Natural killer cell treated with Interleukin-12 subunit alpha and Interleukin-12 subunit beta and Interleukin-15 and Interleukin-18, amount 100 ng/mL, for 72 hours (primary cell): ENCODE results near the gene SZT2. TPM values are rescaled to one million over a fixed set of nuclear protein-coding genes. Genes with fewer than 3 reads are reported as not detected.

ENCODE experiments used
- ATAC-seq, 2 donors: fragments of 150-1000 bp; cut with Tn5 transposase in 1 of 2; sonication (Bioruptor Pico), chemical (Tn5 transposase) in 1 of 2; 2 replicates each; pipeline ENCODE4 v1.10.0; 2021
- DNase-seq: peaks from one replicate; pipeline ENCODE4 v3.0.0; 2022; ENCODE audit warnings: low spot score
- H3K27ac Mint-ChIP-seq, 2 donors: 1 replicate in 1 of 2; 2 replicates in 1 of 2; pipeline ENCODE4 v1.8.0; 2022; ENCODE audit warnings: mixed read lengths in 2 of 2, mild to moderate bottlenecking in 1 of 2, moderate library complexity in 1 of 2
- H3K27me3 Mint-ChIP-seq, 2 donors: 1 replicate in 1 of 2; 2 replicates in 1 of 2; pipeline ENCODE4 v1.8.0; 2022; ENCODE audit warnings: mixed read lengths in 2 of 2
- H3K36me3 Mint-ChIP-seq: one replicate; pipeline ENCODE4 v1.8.0; 2022; ENCODE audit warnings: mixed read lengths
- H3K4me1 Mint-ChIP-seq, 2 donors: 1 replicate in 1 of 2; 2 replicates in 1 of 2; pipeline ENCODE4 v1.8.0; 2022; ENCODE audit warnings: low read depth in 2 of 2, mixed read lengths in 2 of 2, mild to moderate bottlenecking in 1 of 2
- H3K4me3 Mint-ChIP-seq: one replicate; pipeline ENCODE4 v1.8.0; 2022; ENCODE audit warnings: mixed read lengths
- H3K9me3 Mint-ChIP-seq: 2 replicates; pipeline ENCODE4 v1.8.0; 2022; ENCODE audit warnings: mixed read lengths
- total RNA-seq, 2 donors: library from RNA; stranded (reverse); gene quantifications; one replicate each; pipeline ENCODE4 v1.2.3, GENCODE V29; 2022

The SZT2 gene
- total RNA-seq, 2 donors from 2014 or later, result 73.3 to 119 TPM

DNA sequence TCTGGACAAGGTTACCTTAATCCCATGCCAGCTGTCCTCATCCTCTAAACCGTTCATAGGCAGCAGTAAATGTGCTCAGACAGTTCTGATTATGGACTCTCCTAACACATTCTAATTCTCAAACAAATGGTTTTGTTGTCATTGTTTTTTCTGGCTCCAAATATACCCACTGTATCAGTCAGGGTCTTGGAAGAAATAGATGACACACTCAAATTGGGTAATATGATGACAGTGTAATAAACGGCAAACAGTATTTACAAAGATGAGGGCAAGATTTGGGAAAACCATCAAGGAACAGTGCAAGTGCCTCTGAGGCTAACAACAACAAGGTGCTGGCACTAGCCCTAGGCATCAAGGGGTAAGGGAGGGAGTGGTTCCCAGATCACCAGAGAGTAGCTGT, 35.2 kb upstream of the SZT2 start:
- DNase-seq (no peak), ATAC-seq (no peak)
- Mint-ChIP-seq H3K27ac (no peak overlapping the region), H3K36me3 (no peaks in the 10 kb centered on the region), H3K27me3 (no peaks in the 10 kb centered on the region), H3K9me3 (no peaks in the 10 kb centered on the region), H3K4me1 (peaks cover 9 to 12% of the 10 kb centered on the region in 2 donors), H3K4me3 (no peak overlapping the region)

DNA sequence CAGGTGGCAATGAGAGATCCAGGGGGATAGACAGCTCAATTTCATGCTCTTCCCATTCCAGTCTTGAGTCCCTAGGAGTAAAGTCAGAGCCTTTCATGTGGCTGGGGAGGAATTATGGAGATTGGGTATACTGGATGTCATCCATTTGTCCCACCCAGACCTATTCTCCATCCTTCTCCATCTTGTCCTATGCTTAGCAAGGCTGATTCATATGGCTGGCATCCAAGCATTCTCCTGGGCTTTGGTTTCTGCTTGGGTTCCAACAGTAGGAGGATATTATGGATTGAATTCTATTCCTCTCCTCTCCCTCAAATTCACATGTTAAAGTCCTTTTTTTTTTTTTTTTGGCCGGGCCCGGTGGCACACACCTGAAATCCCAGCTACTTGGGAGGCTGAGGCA, 34.8 kb upstream of the SZT2 start:
- no peak for DNase-seq
- Mint-ChIP-seq H3K36me3 (no peaks in the 10 kb centered on the region), H3K4me1 (peaks cover 8 to 12% of the 10 kb centered on the region in 2 donors), H3K27ac (no peak overlapping the region), H3K4me3 (no peak overlapping the region), H3K9me3 (no peaks in the 10 kb centered on the region), H3K27me3 (no peaks in the 10 kb centered on the region)
- ATAC-seq, result no peak

DNA sequence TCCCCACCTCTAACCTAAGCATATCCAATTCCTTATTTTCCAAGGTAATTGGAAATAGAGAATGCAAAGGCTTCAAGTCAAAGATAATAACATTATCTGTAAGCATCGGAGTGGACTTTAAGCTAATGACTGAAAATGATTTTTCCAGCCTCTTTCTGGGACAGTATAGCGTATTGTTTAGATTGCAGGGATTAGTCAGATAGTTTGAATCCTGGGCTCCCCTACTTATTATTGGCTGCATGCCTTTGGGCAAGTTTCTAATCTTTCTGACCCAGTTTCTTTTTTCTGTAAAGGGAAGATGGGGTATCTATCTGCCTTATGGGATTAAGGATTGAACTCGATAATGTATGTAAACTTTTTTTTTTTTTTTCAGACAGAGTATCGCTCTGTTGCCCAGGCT, 32.4 kb upstream of the SZT2 start:
- peaks cover 25 to 33% of the 10 kb centered on the region in 2 donors for H3K4me1 Mint-ChIP-seq
- no peak overlapping the region for H3K27ac Mint-ChIP-seq
- no peaks in the 10 kb centered on the region for H3K27me3 Mint-ChIP-seq
- DNase-seq, result no peak
- no peak overlapping the region for H3K4me3 Mint-ChIP-seq
- H3K36me3 Mint-ChIP-seq, result peaks cover 11% of the 10 kb centered on the region
- no peak for ATAC-seq
- H3K9me3 Mint-ChIP-seq, result no peaks in the 10 kb centered on the region

DNA sequence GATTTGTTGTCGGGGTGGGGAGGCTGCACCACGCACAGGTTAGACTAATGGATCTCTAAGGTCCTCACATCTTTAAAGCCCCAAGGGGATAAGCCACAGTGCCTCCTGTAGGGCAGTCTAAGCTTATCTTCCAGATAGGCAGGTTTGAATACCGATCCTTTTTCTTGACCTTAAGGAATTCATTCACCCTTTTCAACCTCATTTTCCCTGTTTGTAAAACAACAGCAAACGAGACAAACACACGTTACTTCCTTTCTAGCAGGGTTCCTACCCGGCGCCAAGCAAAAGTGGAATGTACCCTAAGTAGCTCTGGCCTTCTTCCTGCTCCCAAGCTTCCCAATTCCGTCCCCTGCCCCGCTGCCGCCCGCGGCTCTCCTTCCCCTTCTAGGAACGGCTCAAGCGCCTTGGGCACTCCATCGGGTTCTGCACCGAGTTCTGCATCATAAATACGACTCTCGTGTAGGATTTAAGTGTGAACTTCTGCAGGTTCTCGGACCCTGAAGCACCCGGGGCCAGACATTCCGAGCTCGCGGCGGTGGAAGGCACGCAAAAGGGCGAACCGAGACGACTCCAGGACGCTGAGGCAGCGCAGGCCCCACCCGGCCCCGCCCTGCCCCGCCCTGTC, 31.5 kb upstream of the SZT2 start:
- H3K27me3 Mint-ChIP-seq, result no peaks in the 10 kb centered on the region
- H3K4me3 Mint-ChIP-seq, result peak overlapping the region; percentile 97
- peaks cover 28 to 38% of the 10 kb centered on the region in 2 donors for H3K4me1 Mint-ChIP-seq
- ATAC-seq (peak in 1 of 2 donors; percentile 0), DNase-seq (no peak)
- H3K27ac Mint-ChIP-seq, result peak overlapping the region; percentile 70 to 92
- no peaks in the 10 kb centered on the region for H3K9me3 Mint-ChIP-seq
- H3K36me3 Mint-ChIP-seq, result peaks cover 14% of the 10 kb centered on the region

DNA sequence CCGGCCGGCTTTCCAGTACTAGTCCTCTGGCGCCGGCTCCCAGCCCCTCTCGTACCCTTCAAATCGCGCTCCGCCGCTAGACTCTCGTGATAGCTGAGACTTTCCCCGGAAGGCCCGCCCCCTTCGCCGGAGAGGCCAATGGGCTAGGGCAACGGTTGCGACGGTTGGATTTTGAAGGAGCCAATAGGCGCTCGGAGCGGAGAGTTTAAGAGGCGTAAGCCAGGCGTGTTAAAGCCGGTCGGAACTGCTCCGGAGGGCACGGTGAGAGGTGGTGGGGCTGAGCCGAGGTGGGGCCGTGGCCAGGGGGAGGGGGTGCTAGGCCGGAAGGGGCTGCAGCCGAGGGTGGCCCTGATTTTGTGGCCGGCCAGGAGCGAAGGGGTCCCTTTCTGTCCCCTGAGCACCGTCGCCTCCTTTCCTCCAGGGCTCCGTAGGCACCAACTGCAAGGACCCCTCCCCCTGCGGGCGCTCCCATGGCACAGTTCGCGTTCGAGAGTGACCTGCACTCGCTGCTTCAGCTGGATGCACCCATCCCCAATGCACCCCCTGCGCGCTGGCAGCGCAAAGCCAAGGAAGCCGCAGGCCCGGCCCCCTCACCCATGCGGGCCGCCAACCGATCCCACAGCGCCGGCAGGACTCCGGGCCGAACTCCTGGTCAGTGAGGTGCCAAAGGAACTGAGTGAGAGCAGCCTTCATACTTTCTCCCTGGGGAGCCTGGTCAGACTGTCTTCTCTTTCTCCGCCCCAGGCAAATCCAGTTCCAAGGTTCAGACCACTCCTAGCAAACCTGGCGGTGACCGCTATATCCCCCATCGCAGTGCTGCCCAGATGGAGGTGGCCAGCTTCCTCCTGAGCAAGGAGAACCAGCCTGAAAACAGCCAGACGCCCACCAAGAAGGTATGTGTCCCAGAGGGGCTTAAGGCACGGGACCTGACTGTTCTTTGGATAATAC, 30.7 kb upstream of the SZT2 start, which contains the start of gene CDC20:
Gene CDC20 (plus strand): TSS at position 236 of the 948 bp plus-strand sequence. CDS start 235 bp downstream, at position 471.
- H3K4me1 Mint-ChIP-seq, result peaks cover 32 to 43% of the 10 kb centered on the region in 2 donors
- peak within 1 kb of the TSS; percentile 97 for H3K4me3 Mint-ChIP-seq
- H3K36me3 Mint-ChIP-seq, result peaks cover 18% of the 10 kb centered on the region
- ATAC-seq (peak; percentile 98 to 99), DNase-seq (peak; percentile 98)
- no peaks in the 10 kb centered on the region for H3K27me3 Mint-ChIP-seq
- H3K9me3 Mint-ChIP-seq, result no peaks in the 10 kb centered on the region
- peak within 1 kb of the TSS; percentile 70 to 92 for H3K27ac Mint-ChIP-seq

DNA sequence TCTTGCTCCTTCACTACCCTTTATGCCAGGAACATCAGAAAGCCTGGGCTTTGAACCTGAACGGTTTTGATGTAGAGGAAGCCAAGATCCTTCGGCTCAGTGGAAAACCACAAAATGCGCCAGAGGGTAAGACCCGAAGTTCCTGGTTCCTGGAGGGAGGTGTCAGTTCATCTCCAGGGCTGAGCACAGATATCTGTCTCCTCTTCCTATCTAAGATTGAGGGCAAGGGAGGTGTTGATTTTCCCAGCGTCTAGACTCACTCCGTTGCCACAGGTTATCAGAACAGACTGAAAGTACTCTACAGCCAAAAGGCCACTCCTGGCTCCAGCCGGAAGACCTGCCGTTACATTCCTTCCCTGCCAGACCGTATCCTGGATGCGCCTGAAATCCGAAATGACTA, 30.0 kb upstream of the SZT2 start:
- no peaks in the 10 kb centered on the region for H3K27me3 Mint-ChIP-seq
- H3K4me3 Mint-ChIP-seq, result peak overlapping the region; percentile 97
- no peaks in the 10 kb centered on the region for H3K9me3 Mint-ChIP-seq
- peaks cover 22% of the 10 kb centered on the region for H3K36me3 Mint-ChIP-seq
- peak overlapping the region; percentile 70 to 78 for H3K27ac Mint-ChIP-seq
- ATAC-seq, result no peak
- DNase-seq, result no peak
- peaks cover 37 to 50% of the 10 kb centered on the region in 2 donors for H3K4me1 Mint-ChIP-seq

DNA sequence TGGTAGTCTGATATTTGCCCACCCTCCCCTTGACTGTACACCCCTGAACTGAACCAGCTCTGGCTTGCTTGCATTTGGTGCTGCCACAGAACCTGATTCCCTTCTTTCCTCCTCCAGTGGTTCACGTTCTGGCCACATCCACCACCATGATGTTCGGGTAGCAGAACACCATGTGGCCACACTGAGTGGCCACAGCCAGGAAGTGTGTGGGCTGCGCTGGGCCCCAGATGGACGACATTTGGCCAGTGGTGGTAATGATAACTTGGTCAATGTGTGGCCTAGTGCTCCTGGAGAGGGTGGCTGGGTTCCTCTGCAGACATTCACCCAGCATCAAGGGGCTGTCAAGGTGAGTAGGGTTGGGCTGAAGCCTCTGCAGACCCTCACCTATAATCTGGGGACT, 29.1 kb upstream of the SZT2 start:
- ATAC-seq, result no peak
- Mint-ChIP-seq H3K4me1 (peaks cover 47 to 59% of the 10 kb centered on the region in 2 donors), H3K27me3 (no peaks in the 10 kb centered on the region)

DNA sequence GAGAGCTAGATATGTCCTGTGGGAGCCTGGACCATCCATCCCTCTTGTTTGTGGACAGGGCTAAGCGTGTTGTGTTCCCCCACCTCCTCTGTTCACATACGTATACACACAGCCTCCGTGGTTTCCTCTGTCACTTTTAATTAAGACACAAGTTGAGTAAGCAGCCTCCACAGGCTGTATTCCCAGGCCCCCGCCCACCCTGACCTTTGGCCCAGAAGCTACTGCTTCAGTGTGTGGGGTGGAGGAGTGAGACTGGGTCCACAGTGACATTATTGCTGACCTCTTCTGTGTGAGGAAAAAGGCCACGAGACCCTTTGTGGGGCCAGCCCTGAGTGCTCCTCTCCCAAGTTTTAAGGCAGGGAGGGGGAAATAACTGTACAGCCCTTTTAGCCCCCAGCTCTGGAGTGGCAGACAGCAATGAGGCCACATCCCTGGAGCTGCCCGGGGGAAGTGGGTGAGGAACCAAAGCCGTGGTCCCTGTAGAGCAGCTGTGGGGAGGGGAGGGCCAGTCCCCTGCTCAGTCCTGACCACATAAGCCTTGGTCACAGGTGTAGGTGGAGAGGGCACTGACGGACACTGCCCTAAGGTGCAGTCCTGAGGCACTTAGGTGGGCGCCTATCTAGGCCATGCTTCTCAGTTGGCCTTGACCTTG, 26.3 kb upstream of the SZT2 start:
- no peaks in the 10 kb centered on the region for H3K9me3 Mint-ChIP-seq
- H3K27ac Mint-ChIP-seq, result peak overlapping the region; percentile 76 to 84
- no peak overlapping the region for H3K4me3 Mint-ChIP-seq
- H3K27me3 Mint-ChIP-seq, result no peaks in the 10 kb centered on the region
- no peak for ATAC-seq
- DNase-seq, result no peak
- H3K4me1 Mint-ChIP-seq, result peaks cover 57 to 62% of the 10 kb centered on the region in 2 donors
- peaks cover 22% of the 10 kb centered on the region for H3K36me3 Mint-ChIP-seq

More for the DNA sequence above, 29.1 kb upstream of the SZT2 start:
- H3K36me3 Mint-ChIP-seq, result peaks cover 22% of the 10 kb centered on the region
- peak overlapping the region; percentile 15 to 70 for H3K27ac Mint-ChIP-seq
- H3K9me3 Mint-ChIP-seq, result no peaks in the 10 kb centered on the region
- H3K4me3 Mint-ChIP-seq, result peak overlapping the region; percentile 97
- DNase-seq, result no peak

DNA sequence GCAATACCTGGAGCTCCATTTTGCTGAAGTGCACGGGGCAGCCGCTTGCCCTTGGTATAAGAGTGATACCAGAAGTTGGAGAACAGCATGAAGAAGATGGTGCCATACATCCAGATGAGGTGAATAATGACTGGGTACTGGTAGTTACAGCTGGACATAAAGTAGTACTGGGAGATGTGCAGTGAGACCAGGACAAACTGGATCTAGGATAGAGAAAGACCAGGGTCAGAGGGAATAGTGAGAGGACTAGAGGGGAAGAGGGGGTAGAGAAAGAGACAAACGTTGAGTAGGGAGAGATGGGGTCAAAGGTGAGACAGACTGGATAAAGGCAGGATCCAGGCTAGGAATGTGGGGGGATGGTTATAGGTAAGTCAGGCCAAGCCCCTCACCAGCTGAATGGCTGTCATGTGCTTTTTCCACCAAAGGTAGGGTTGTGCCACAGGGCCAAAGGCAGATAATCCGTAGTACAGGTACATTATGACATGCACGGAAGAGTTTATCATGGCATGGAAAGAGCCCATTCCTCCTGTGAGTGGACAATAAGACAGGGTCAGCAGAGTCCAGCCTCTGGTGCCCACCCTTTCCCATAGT, 25.7 kb upstream of the SZT2 start:
- Mint-ChIP-seq H3K4me1 (peaks cover 60 to 66% of the 10 kb centered on the region in 2 donors), H3K36me3 (peaks cover 22% of the 10 kb centered on the region), H3K4me3 (no peak overlapping the region), H3K27ac (peak overlapping the region; percentile 76 to 84), H3K9me3 (no peaks in the 10 kb centered on the region), H3K27me3 (no peaks in the 10 kb centered on the region)
- ATAC-seq (no peak), DNase-seq (no peak)

DNA sequence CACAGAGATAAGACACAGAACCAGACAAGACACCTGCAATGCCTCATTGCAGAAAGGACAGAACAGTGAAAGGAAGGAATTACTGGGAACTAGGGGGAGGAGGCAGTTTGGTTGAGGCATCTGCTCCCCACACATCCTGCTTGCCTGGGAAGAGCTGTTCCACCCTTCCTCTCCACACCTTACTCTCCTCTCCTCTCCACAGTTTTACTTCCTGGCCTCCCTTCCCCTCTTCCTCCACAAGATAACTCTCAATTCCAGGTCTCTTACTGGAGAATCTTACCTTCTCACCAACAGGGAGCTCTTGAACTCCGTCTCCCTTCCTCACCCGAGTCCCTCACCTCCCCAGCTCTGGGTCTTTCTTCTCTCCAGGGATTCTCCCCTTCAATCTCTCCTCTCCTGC, 24.0 kb upstream of the SZT2 start:
- no peaks in the 10 kb centered on the region for H3K27me3 Mint-ChIP-seq
- peak overlapping the region; percentile 94 for H3K4me3 Mint-ChIP-seq
- DNase-seq (no peak), ATAC-seq (no peak)
- peaks cover 22% of the 10 kb centered on the region for H3K36me3 Mint-ChIP-seq
- peak overlapping the region; percentile 76 to 84 for H3K27ac Mint-ChIP-seq
- H3K4me1 Mint-ChIP-seq, result peaks cover 54 to 58% of the 10 kb centered on the region in 2 donors
- no peaks in the 10 kb centered on the region for H3K9me3 Mint-ChIP-seq

DNA sequence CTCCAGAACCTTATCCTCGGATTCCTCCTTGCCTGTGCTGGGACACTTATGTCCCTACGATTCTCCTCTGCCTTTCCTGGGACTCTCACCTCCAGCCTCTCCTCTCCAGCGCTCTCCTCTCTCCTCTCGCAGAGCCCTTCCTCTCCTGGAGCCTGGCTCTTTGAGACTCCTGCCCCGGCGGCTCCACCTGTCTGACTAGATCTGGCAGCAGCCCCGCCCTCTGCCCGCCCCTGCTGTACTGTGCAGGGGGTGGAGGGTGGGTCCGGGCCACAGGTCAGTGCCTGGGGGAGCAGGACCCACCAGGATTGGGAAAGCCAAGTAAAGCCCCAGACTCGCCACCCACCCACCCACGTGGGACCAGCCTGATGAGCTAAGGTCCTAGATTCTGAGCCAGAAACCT, 23.5 kb upstream of the SZT2 start:
- ATAC-seq, result no peak
- H3K4me3 Mint-ChIP-seq, result peak overlapping the region; percentile 94
- H3K36me3 Mint-ChIP-seq, result peaks cover 21% of the 10 kb centered on the region
- H3K9me3 Mint-ChIP-seq, result no peaks in the 10 kb centered on the region
- no peak for DNase-seq
- H3K27me3 Mint-ChIP-seq, result no peaks in the 10 kb centered on the region
- H3K27ac Mint-ChIP-seq, result peak overlapping the region; percentile 76 to 84
- peaks cover 54 to 59% of the 10 kb centered on the region in 2 donors for H3K4me1 Mint-ChIP-seq

DNA sequence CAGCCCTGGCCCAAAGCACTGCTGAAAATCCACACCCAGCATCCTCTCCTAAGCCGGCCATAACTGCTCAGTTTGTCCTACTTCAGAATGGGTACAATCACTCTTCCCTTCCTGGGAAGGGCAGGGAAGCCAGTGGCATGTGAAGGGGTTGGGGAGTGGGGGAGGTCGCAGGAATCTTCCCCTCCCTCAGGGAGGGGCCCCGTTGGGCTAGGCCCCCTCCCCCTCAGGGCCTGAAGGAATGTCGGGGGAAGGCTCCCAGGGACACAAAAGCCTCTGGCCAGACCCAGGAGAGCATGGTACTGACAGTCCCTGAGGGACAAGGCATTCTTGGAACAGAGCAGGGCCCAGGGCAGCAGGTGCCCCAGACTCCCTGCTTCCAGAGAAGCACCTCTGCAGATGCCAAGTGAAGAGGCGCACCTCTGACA, 23.1 kb upstream of the SZT2 start:
- peak overlapping the region; percentile 80 to 84 for H3K27ac Mint-ChIP-seq
- H3K27me3 Mint-ChIP-seq, result no peaks in the 10 kb centered on the region
- H3K4me3 Mint-ChIP-seq, result peak overlapping the region; percentile 94
- ATAC-seq (no peak), DNase-seq (no peak)
- H3K9me3 Mint-ChIP-seq, result no peaks in the 10 kb centered on the region
- H3K36me3 Mint-ChIP-seq, result peaks cover 17% of the 10 kb centered on the region
- peaks cover 49 to 54% of the 10 kb centered on the region in 2 donors for H3K4me1 Mint-ChIP-seq
